IPS-18c (cell line): ENCODE results near the gene UBN2.
"Not testable (repeated sequence)": the region's sequence is repeated elsewhere in the genome, so short reads cannot be mapped to it uniquely, and the experiment has no call there.

Experiments used
- H3K4me3 ChIP-seq: 2 replicates; pipeline ENCODE4 v1.7.0; 2013; ENCODE audit warnings: low read depth, mild to moderate bottlenecking, low read length, moderate library complexity; ENCODE audit not compliant: insufficient read depth
- H3K9me3 ChIP-seq: one replicate; pipeline ENCODE4 v1.6.1; 2013; ENCODE audit warnings: mild to moderate bottlenecking, low read length, moderate library complexity; ENCODE audit not compliant: control insufficient read depth, insufficient read depth

UBN2 gene

DNA sequence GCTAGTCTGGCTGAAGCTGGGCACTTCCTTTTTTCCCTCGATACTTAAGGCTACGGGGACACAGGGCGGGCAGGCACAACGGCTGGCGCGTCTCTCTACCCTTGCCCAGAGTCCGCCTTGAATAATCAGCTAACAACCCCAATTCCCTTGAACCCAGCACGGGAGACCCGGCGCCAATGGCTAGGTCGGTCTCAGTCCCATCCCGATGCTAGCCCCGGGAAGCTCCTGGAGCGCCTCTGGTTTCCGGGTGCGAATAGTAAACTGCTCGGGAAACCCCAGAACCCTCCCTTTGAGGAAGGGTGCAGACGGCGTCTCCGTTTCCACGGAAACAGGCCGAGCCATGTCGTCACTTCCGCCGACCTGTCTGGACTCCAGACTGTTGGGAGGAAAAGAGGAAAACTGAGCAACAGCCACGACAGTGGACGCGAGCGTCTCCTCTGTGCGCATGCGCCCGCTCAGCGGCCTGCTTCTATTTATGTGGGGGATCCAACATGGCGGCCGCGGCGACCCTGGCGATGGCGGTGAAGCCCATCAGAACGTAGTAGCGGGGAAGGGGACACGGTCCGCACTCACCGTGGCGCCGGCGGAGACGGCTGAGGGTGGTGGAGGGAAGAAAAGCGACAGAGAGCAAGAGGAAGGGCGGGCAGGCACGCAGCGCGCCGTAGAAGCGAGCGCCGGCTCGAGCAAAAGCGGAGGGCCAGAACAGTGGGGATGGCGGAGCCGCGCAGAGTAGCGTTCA, at the start of gene UBN2:
UBN2 (plus strand) TSS at position 464 of the 739 bp plus-strand sequence; CDS start at position 712, 248 bp downstream.
- no peaks in the 10 kb centered on the region for H3K9me3 ChIP-seq
- peak within 1 kb of the TSS; percentile 98 for H3K4me3 ChIP-seq

- no peak overlapping the region for H3K4me3 ChIP-seq
These were observed 49.6 kb upstream of the UBN2 start for GRCh38 chr7:139181404-139181803.

DNA sequence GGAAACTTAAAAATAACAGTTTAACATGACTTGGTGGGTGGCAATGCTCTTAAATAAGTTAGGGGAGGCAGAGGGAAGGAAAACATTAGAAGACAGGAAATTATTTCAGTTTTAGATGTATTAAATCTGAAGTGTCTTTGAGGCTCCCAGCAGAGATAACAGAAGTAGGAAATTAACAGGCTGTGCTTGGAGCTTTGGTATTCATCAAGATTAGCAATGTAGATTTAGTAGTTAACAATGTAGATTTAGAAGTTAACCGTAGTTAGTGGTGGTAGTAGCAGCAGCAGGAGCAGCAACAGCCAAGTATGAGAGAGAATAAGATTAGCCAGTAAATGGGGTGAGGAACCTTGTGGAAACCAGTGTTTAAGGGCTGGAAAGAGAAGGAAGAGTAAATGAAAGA, 48.7 kb upstream of the UBN2 start:
- H3K4me3 ChIP-seq, result no peak overlapping the region
- no peaks in the 10 kb centered on the region for H3K9me3 ChIP-seq

More at GRCh38 chr7:139181404-139181803, 49.6 kb upstream of the UBN2 start:
- no peaks in the 10 kb centered on the region for H3K9me3 ChIP-seq

- H3K9me3 ChIP-seq, result no peaks in the 10 kb centered on the region
- no peak overlapping the region for H3K4me3 ChIP-seq
These were observed 47.8 kb upstream of the UBN2 start for GRCh38 chr7:139183251-139183650.

DNA sequence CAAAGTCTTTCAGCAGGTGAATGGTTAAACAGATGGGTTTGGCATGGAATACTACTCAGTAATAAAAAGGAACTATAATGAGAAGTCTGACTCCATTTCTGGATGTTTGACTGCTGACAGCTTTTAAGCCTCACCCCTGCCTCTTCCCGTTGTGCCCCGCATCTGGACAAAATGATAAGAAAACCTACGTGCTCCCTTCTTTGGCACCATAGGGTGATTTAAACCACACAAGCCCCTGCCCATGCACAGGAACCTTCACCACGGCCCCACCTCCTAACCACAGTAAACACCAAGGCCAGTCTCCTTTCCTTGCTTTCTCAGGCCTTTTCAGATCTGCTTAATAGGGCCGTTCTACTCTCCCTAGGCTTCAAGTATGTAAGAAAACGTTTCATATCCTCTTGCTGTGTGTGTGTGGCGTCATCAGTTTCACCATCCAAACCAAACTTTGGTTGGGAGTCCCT, 47.1 kb upstream of the UBN2 start:
- H3K4me3 ChIP-seq, result no peak overlapping the region
- H3K9me3 ChIP-seq, result no peaks in the 10 kb centered on the region

DNA sequence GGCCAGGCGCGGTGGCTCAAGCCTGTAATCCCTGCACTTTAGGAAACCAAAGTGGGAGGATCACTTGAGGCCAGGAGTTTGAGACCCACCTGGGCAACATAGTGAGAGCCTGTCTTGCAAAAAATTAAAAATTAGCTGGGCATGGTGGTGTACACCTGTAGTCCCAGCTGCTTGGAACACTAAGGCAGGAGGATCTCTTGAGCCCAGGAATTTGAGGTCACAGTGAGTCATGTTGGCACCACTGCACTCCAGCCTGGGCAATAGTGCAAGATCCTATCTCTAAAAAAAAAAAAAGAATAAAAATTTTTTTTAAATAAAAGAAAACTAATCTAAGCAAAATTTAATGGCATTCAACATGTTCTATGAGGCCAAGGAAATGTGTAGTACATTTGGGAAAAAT, 44.9 kb upstream of the UBN2 start:
- Histone ChIP-seq H3K9me3 (no peaks in the 10 kb centered on the region), H3K4me3 (no peak overlapping the region)

DNA sequence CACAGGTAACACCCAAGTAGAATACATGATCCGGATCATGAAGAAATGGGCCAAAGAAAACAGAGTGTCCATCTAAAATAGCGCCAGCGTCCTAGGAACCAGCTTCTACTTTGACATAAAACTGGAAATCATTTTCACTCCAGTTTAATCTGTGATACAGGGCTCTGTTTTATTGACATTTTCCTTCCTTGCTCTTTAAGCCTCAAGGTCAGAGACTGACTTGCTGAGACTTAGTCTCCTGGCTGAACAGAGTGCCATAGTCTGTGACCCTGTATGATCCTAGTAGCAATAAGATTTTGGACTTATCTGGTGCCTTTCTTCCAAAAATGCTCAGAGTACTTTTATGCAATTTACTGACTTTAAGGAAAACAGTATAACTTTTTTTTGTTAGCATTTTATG, 41.7 kb upstream of the UBN2 start:
- Histone ChIP-seq H3K4me3 (no peak overlapping the region), H3K9me3 (no peaks in the 10 kb centered on the region)

- Histone ChIP-seq H3K9me3 (no peaks in the 10 kb centered on the region), H3K4me3 (no peak overlapping the region)
These were observed 38.9 kb upstream of the UBN2 start for GRCh38 chr7:139192014-139192706.

- Histone ChIP-seq H3K9me3 (no peaks in the 10 kb centered on the region), H3K4me3 (no peak overlapping the region)
These were observed 30.7 kb upstream of the UBN2 start for GRCh38 chr7:139200382-139200781.

GRCh38 chr7:139203992-139204391, 27.0 kb upstream of the UBN2 start:
- Histone ChIP-seq H3K4me3 (no peak overlapping the region), H3K9me3 (no peaks in the 10 kb centered on the region)

GRCh38 chr7:139205843-139206242, 25.2 kb upstream of the UBN2 start:
- no peaks in the 10 kb centered on the region for H3K9me3 ChIP-seq

DNA sequence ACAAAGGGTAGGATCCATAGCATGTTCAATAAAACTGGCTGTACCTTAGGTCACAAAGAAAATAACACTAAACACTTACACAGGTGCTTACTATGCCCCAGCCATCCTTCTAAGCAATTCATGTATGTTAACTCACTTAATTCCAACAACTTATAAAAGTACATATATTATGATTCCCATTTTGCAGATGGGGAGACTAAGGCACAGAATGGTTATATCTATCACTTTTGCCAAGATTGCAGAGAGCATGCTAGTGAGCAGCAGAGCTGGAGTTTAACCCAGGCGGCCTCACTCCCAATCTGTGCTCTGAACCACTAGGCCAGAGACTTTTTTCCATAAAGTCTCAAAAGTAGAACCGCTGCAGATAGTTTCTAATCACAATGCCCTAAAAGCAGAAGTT, 18.9 kb upstream of the UBN2 start:
- H3K9me3 ChIP-seq, result no peaks in the 10 kb centered on the region
- no peak overlapping the region for H3K4me3 ChIP-seq

More at GRCh38 chr7:139205843-139206242, 25.2 kb upstream of the UBN2 start:
- no peak overlapping the region for H3K4me3 ChIP-seq

DNA sequence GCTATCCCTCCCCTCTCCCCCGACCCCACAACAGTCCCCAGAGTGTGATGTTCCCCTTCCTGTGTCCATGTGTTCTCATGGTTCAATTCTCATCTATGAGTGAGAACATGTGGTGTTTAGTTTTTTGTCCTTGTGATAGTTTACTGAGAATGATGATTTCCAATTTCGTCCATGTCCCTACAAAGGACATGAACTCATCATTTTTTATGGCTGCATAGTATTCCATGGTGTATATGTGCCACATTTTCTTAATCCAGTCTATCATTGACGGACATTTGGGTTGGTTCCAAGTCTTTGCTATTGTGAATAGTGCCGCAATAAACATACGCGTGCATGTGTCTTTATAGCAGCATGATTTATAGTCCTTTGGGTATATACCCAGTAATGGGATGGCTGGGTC, 17.5 kb upstream of the UBN2 start:
- H3K4me3 ChIP-seq, H3K9me3 ChIP-seq: not testable (repeated sequence)

DNA sequence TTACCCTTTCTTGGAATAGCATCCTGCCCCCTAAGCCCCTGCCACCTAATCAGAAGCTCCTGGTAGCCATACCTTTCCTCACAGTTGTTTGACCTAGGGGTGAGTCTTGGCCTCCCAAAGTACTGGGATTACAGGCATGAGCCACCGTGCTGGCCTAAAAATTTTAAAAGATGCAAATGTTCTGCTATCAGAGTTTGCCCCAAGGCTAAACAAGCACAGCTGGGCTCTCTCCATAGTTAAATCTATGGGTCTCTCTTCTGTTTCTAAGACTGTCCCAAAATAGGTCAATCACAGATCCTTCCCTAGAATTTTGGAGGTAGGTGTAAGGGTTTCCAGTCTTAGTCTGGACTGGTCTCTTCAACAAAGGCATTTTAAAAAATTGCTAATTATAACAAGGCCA, 12.9 kb upstream of the UBN2 start:
- Histone ChIP-seq H3K4me3 (no peak overlapping the region), H3K9me3 (no peaks in the 10 kb centered on the region)

DNA sequence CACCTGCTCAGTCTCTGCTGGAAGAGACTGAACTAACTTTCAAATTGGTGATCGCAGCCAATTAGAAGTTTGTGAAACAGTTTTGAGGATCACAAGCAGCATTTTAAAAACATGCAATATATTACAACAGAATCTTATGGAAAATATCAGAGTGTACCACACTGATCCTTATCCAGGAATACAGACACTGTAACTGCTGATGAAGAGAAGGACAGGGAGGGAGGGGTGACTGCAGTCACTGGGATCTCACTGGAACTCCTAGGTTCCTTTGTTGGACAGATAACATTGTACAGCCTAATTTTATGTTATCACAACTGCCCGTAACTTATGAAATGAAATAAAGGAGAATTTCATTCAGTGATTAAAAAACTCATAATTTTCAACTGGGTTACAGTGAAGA, 6.8 kb upstream of the UBN2 start:
- Histone ChIP-seq H3K9me3 (no peaks in the 10 kb centered on the region), H3K4me3 (no peak overlapping the region)

- not testable (repeated sequence) for H3K9me3 ChIP-seq, H3K4me3 ChIP-seq
These were observed 6.2 kb upstream of the UBN2 start for GRCh38 chr7:139224836-139225235.

DNA sequence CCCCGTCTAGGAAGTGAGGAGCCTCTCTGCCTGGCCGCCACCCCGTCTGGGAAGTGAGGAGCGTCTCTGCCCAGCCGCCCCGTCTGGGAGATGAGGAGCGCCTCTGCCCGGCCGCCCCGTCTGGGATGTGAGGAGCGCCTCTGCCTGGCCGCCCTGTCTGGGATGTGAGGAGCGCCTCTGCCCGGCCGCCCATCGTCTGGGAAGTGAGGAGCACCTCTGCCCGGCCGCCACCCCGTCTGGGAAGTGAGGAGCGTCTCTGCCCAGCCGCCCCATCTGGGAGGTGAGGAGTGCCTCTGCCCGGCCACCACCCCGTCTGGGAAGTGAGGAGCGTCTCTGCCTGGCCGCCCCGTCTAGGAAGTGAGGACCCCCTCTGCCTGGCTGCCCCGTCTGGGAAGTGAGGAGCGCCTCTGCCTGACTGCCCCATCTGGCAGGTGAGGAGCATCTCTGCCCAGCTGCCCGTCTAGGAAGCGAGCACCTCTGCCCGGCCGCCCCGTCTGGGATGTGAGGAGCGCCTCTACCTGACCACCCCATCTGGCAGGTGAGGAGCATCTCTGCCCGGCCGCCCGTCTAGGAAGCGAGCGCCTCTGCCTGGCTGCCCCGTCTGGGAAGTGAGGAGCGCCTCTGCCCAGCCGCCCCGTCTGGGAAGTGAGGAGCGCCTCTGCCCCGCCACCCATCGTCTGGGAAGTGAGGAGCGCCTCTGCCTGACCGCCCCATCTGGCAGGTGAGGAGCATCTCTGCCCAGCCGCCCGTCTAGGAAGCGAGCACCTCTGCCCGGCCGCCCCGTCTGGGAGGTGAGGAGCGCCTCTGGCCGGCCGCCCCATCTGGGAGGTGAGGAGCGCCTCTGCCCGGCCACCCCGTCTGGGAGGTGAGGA, 5.5 kb upstream of the UBN2 start:
- H3K4me3 ChIP-seq, H3K9me3 ChIP-seq: not testable (repeated sequence)

DNA sequence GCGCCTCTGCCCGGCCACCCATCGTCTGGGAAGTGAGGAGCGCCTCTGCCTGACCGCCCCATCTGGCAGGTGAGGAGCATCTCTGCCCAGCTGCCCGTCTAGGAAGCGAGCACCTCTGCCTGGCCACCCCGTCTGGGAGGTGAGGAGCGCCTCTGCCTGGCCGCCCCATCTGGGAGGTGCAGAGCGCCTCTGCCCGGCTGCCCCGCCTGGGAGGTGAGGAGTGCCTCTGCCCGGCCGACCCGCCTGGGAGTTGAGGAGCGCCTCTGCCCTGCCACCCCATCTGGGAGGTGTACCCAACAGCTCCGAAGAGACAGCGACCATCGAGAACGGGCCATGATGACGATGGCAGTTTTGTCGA, 4.9 kb upstream of the UBN2 start:
- not testable (repeated sequence) for H3K4me3 ChIP-seq, H3K9me3 ChIP-seq
